ENCODE measurements around the gene NPM3. TPM values are rescaled to one million over a fixed set of nuclear protein-coding genes. Genes with fewer than 3 reads are reported as not detected.

Gene NPM3
- total and polyA plus RNA-seq, 2 of the 13 experiments (the other 11 are each of a cell fraction or from before 2014, with no cell fraction given), result 47.6 to 129 TPM

DNA sequence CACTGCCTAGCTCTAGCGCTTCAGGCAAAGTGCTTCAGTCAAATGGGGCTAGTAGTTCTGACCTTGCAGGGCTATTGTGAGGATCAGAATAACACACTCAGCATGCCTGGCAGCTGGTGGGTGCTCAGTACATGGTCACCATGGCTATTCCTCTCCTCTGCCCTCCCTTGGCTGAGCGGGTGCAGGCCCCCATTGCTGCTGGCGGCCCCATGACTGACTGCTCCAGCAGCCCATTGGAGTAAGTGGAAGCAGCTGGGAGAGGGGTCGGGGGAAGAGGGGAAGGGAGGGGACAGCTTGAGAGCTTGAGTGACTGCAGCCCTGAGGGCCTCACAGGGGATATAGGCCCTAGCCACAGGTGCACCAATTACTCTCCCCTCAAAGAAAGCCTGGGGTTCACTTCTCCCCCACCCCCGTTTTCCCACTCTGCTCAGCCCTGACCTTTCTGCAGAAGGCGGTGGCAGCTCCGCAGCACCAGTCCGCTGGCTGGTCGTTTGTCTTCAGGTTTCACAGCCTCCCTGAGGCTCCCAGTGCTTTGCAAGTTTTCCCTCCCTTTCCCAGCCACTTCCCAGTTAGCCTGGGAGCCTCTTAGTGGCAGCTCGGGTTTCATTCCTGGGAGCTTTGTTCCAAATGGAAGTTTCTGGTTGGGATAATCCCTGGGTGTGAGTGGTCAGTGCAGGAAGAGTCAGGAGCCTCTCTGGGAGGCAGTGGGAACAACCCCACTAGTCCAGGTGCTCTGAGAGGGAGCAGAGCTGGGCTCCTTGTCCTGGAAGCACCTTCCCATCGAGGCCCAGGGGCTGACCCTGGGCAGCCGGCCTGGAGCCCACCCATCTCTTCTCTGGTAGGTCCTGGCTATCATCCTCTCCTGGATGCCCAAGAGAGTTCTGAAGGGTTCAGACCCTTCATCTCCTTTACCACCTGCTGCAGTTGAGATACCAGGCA is 23.7 kb downstream of the NPM3 start:
- CTCF ChIA-PET (ENCODE audit: low intra/inter-chr PET ratio, low total read pairs), result no interaction called here
- H3K4me3 ChIP-seq (replicated peaks in 1 of 3; ENCODE audit: insufficient read depth in 1 of 3, low read depth in 2 of 3, low read length in 3 of 3), result no peak overlapping the region
- TF ChIP-seq PCBP2 (optimal IDR thresholded peaks at IDR 0.05; ENCODE audit: low read depth, low read length, poor library complexity, severe bottlenecking) (no peak), NFE2L1 (CRISPR knock-in tag; IDR thresholded peaks at IDR 0.05; ENCODE audit: borderline replicate concordance) (no peak), POLR2G (IDR thresholded peaks at IDR 0.05; ENCODE audit: low read depth, low read length) (no peak)
- TF ChIP-seq, protein P1, sequence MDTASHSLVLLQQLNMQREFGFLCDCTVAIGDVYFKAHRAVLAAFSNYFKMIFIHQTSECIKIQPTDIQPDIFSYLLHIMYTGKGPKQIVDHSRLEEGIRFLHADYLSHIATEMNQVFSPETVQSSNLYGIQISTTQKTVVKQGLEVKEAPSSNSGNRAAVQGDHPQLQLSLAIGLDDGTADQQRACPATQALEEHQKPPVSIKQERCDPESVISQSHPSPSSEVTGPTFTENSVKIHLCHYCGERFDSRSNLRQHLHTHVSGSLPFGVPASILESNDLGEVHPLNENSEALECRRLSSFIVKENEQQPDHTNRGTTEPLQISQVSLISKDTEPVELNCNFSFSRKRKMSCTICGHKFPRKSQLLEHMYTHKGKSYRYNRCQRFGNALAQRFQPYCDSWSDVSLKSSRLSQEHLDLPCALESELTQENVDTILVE (CRISPR knock-in tag; IDR thresholded peaks at IDR 0.05), result no peak
- TF ChIP-seq, protein P2, sequence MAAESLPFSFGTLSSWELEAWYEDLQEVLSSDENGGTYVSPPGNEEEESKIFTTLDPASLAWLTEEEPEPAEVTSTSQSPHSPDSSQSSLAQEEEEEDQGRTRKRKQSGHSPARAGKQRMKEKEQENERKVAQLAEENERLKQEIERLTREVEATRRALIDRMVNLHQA (CRISPR knock-in tag; IDR thresholded peaks at IDR 0.05), result no peak
- TF ChIP-seq, protein P3, sequence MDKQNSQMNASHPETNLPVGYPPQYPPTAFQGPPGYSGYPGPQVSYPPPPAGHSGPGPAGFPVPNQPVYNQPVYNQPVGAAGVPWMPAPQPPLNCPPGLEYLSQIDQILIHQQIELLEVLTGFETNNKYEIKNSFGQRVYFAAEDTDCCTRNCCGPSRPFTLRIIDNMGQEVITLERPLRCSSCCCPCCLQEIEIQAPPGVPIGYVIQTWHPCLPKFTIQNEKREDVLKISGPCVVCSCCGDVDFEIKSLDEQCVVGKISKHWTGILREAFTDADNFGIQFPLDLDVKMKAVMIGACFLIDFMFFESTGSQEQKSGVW (CRISPR knock-in tag; IDR thresholded peaks at IDR 0.05; ENCODE audit: borderline replicate concordance), result no peak

More for the DNA sequence above, 23.7 kb downstream of the NPM3 start:
- Histone ChIP-seq H3K9ac (ENCODE audit: insufficient read depth, low read depth, low read length) (no peak overlapping the region), H3K27me3 (ENCODE audit: control insufficient read depth in 1 of 2, insufficient read depth in 2 of 2, low read length in 2 of 2) (peaks cover 14 to 60% of the 10 kb centered on the region in 2 experiments; a peak in 4 of 5 replicates), H3K4me1 (ENCODE audit: insufficient read depth, low read length) (no peaks in the 10 kb centered on the region), H3K27ac (ENCODE audit: extremely low read length, insufficient read depth, low read length) (no peak overlapping the region), H2AFZ (ENCODE audit: low read length) (no peak overlapping the region), H4K20me1 (ENCODE audit: insufficient read depth, low read length) (no peaks in the 10 kb centered on the region), H3K9me3 (ENCODE audit: low read length) (no peaks in the 10 kb centered on the region), H3K36me3 (replicated peaks in 1 of 2; ENCODE audit: control insufficient read depth in 1 of 2, insufficient read depth in 2 of 2, low read length in 2 of 2) (no peaks in the 10 kb centered on the region), H3K79me2 (ENCODE audit: insufficient read depth, low read length) (no peaks in the 10 kb centered on the region), H3K4me2 (ENCODE audit: low read depth, low read length) (no peak overlapping the region)
- FAIRE-seq (no peak), ATAC-seq (no peak), DNase-seq (ENCODE audit: low spot score) (no peak)
- in situ Hi-C loops (cut with HindIII; ENCODE audit: extremely low pct_ligation_motif_present, low pct_unique_long_range_greater_than_20kb) (no loop called here), intact Hi-C loops (cut with micrococcal nuclease; ENCODE audit: unreplicated experiment) (no loop called here)
- POLR2A ChIA-PET, result no interaction called here
- WGBS (ENCODE audit: low lambda C conversion rate), result 17% methylated on average over 9 of the region's 12 CpGs
- no TSS peak for BruUV-seq (replicated peaks)

Measured in HepG2 (cell line).